ENCODE measurements around the gene VIPR2. TPM values are rescaled to one million over a fixed set of nuclear protein-coding genes. Genes with fewer than 3 reads are reported as not detected.

VIPR2 gene
- total RNA-seq, 6 experiments from 2014 or later, result 0.15 to 0.51 (median 0.26) TPM; not detected in 2

- TF ChIP-seq POLR2A (IDR thresholded peaks at IDR 0.05), result no peak
- no peak for TF ChIP-seq CTCF (IDR thresholded peaks at IDR 0.05)
- H3K36me3 ChIP-seq, result no peaks in the 10 kb centered on the region
- H3K4me1 ChIP-seq, result no peaks in the 10 kb centered on the region
- DNase-seq (peak in 1 of 3 donors; percentile 25), ATAC-seq (no peak)
- 40% methylated on average over 1 of the region's 10 CpGs for WGBS (ENCODE audit: insufficient coverage, low coverage, low lambda C conversion rate, missing lambda C conversion rate)
- H3K4me3 ChIP-seq, result no peak overlapping the region
- no peaks in the 10 kb centered on the region for H3K27me3 ChIP-seq
- no peaks in the 10 kb centered on the region for H3K9me3 ChIP-seq
- intact Hi-C loops (cut with DNase I), result no loop called here
- no peak overlapping the region for H3K27ac ChIP-seq
Observed at GRCh38 chr7:159099711-159100231, 44.9 kb downstream of the VIPR2 start.

- no peaks in the 10 kb centered on the region for H3K9me3 ChIP-seq
- H3K36me3 ChIP-seq, result no peaks in the 10 kb centered on the region
- DNase-seq (peak in 1 of 3 donors; percentile 37), ATAC-seq (no peak)
- 52% methylated on average over 5 of the region's 22 CpGs for WGBS (ENCODE audit: insufficient coverage, low coverage, low lambda C conversion rate, missing lambda C conversion rate)
- H3K27ac ChIP-seq, result no peak overlapping the region
- H3K4me3 ChIP-seq, result no peak overlapping the region
- intact Hi-C loops (cut with DNase I), result no loop called here
- no peaks in the 10 kb centered on the region for H3K27me3 ChIP-seq
- H3K4me1 ChIP-seq, result no peaks in the 10 kb centered on the region
- TF ChIP-seq CTCF (IDR thresholded peaks at IDR 0.05) (no peak), POLR2A (IDR thresholded peaks at IDR 0.05) (no peak)
Observed at GRCh38 chr7:159098811-159099655, 45.6 kb downstream of the VIPR2 start.

GRCh38 chr7:159098424-159098786 lies 46.3 kb downstream of the VIPR2 start:
- WGBS (ENCODE audit: insufficient coverage, low coverage, low lambda C conversion rate, missing lambda C conversion rate), result 47% methylated on average over 3 of the region's 6 CpGs
- H3K4me1 ChIP-seq, result no peaks in the 10 kb centered on the region
- no peaks in the 10 kb centered on the region for H3K9me3 ChIP-seq
- H3K27ac ChIP-seq, result no peak overlapping the region
- H3K36me3 ChIP-seq, result no peaks in the 10 kb centered on the region
- no peaks in the 10 kb centered on the region for H3K27me3 ChIP-seq
- no peak for TF ChIP-seq CTCF (IDR thresholded peaks at IDR 0.05)
- no peak for TF ChIP-seq POLR2A (IDR thresholded peaks at IDR 0.05)
- ATAC-seq, result no peak
- peak in 1 of 3 donors; percentile 17 for DNase-seq
- no peak overlapping the region for H3K4me3 ChIP-seq
- intact Hi-C loops (cut with DNase I), result no loop called here

- no peaks in the 10 kb centered on the region for H3K9me3 ChIP-seq
- ATAC-seq (no peak), DNase-seq (peak in 2 of 3 donors; percentile 8 to 37)
- no peaks in the 10 kb centered on the region for H3K4me1 ChIP-seq
- WGBS (ENCODE audit: insufficient coverage, low coverage, low lambda C conversion rate, missing lambda C conversion rate), result 51% methylated on average over 5 of the region's 23 CpGs
- intact Hi-C loops (cut with DNase I), result no loop called here
- no peak overlapping the region for H3K27ac ChIP-seq
- H3K36me3 ChIP-seq, result no peaks in the 10 kb centered on the region
- H3K4me3 ChIP-seq, result no peak overlapping the region
- H3K27me3 ChIP-seq, result no peaks in the 10 kb centered on the region
- TF ChIP-seq CTCF (IDR thresholded peaks at IDR 0.05) (no peak), POLR2A (IDR thresholded peaks at IDR 0.05) (no peak)
Observed at GRCh38 chr7:159097661-159098423, 46.8 kb downstream of the VIPR2 start.
